ENCODE data around the gene GPR161. TPM values are rescaled to one million over a fixed set of nuclear protein-coding genes. Genes with fewer than 3 reads are reported as not detected.

GPR161 gene
- total RNA-seq, 1 experiment from 2014 or later = 6.0 TPM

DNA sequence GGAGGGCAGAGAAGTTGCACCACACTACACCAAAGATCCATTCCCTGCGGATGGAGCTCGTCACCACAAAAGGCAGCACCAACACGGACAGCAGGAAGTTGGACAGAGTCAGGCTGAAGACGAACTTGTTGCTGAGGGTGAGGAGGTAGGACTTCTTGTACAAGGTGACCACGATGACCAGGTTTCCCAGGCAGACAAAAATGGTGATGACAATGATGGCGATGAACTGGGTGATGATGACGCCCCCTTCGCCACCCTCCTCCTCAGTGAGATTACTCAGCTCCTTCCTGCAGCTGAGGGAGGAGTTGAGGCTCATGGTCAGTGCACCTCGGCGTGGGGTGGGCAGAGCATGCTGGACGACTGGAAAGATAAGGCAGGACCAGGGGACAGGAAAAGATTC, 32.2 kb downstream of the GPR161 start:
- CTCF ChIA-PET = no interaction called here

DNA sequence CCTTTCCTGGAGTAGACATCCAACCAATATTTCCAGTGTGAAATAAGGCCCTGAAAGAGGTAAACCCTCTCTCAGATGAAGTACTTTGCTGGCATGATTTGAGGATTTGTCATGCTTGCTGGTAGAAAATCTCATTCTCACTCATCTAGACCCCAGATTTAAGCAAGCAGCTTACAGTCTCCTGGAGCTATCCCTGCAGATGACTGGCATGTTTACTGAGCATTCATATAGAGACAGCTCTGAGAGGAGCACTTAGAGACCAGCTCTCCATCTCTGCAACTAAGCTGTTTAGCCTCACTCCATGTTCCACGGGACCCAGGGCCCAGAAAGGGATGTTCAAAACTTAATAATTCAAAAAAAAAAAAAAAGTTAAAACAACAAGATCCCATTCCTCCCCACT, 34.2 kb downstream of the GPR161 start:
- Histone ChIP-seq H4K20me1 (ENCODE audit: insufficient read depth) (no peaks in the 10 kb centered on the region), H3K27me3 (ENCODE audit: insufficient read depth, low read depth) (no peaks in the 10 kb centered on the region), H3K9me3 (ENCODE audit: insufficient read depth, low read depth) (no peaks in the 10 kb centered on the region), H3K4me1 (replicated peaks; ENCODE audit: insufficient read depth) (0 out of 2 replicates have a peak, but pooled peaks cover 5% of the 10 kb centered on the region), H3F3A (ENCODE audit: insufficient read depth, low read depth) (0 out of 2 replicates have a peak, but pooled peaks cover 7% of the 10 kb centered on the region), H3K9me2 (ENCODE audit: insufficient read depth) (no peaks in the 10 kb centered on the region), H3K27ac (no peak overlapping the region), H3K36me3 (ENCODE audit: low read depth) (no peaks in the 10 kb centered on the region), H2AFZ (no peak overlapping the region), H3K4me2 (no peak overlapping the region), H3K79me2 (ENCODE audit: low read depth) (no peaks in the 10 kb centered on the region), H3K4me3 (no peak overlapping the region)
- no peak for DNase-seq
- BruUV-seq (replicated peaks) = no TSS peak
- ChIA-PET CTCF (no interaction called here), POLR2A (ENCODE audit: unreplicated experiment) (interaction anchor here (0.6 kb wide), 1 partner anchor 11 kb away, joined by 6 read pairs; no protein-coding TSS in a partner anchor)
- no peak for TF ChIP-seq EZH2 (IDR thresholded peaks at IDR 0.05; ENCODE audit: low read depth)
- TF ChIP-seq, protein P1, sequence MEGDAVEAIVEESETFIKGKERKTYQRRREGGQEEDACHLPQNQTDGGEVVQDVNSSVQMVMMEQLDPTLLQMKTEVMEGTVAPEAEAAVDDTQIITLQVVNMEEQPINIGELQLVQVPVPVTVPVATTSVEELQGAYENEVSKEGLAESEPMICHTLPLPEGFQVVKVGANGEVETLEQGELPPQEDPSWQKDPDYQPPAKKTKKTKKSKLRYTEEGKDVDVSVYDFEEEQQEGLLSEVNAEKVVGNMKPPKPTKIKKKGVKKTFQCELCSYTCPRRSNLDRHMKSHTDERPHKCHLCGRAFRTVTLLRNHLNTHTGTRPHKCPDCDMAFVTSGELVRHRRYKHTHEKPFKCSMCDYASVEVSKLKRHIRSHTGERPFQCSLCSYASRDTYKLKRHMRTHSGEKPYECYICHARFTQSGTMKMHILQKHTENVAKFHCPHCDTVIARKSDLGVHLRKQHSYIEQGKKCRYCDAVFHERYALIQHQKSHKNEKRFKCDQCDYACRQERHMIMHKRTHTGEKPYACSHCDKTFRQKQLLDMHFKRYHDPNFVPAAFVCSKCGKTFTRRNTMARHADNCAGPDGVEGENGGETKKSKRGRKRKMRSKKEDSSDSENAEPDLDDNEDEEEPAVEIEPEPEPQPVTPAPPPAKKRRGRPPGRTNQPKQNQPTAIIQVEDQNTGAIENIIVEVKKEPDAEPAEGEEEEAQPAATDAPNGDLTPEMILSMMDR (conservative IDR thresholded peaks at IDR 0.05) = no peak
- intact Hi-C loops (cut with micrococcal nuclease; ENCODE audit: unreplicated experiment) = no loop called here

More for the DNA sequence above, 32.2 kb downstream of the GPR161 start:
- intact Hi-C loops (cut with micrococcal nuclease; ENCODE audit: unreplicated experiment) = no loop called here
- Histone ChIP-seq H4K20me1 (ENCODE audit: insufficient read depth) (no peaks in the 10 kb centered on the region), H3K79me2 (ENCODE audit: low read depth) (no peaks in the 10 kb centered on the region), H3K9me2 (ENCODE audit: insufficient read depth) (no peaks in the 10 kb centered on the region; the same call in 1 of the 2 replicates), H2AFZ (no peak overlapping the region), H3K27ac (no peak overlapping the region), H3F3A (ENCODE audit: insufficient read depth, low read depth) (no peaks in the 10 kb centered on the region), H3K4me1 (replicated peaks; ENCODE audit: insufficient read depth) (no peaks in the 10 kb centered on the region), H3K27me3 (ENCODE audit: insufficient read depth, low read depth) (no peaks in the 10 kb centered on the region), H3K4me3 (no peak overlapping the region), H3K4me2 (no peak overlapping the region), H3K9me3 (ENCODE audit: insufficient read depth, low read depth) (no peaks in the 10 kb centered on the region), H3K36me3 (ENCODE audit: low read depth) (no peaks in the 10 kb centered on the region)
- TF ChIP-seq EZH2 (IDR thresholded peaks at IDR 0.05; ENCODE audit: low read depth) = no peak
- TF ChIP-seq, protein P1 (conservative IDR thresholded peaks at IDR 0.05) = no peak
- POLR2A ChIA-PET (ENCODE audit: unreplicated experiment) = no interaction called here
- DNase-seq = no peak
- no TSS peak for BruUV-seq (replicated peaks)

DNA sequence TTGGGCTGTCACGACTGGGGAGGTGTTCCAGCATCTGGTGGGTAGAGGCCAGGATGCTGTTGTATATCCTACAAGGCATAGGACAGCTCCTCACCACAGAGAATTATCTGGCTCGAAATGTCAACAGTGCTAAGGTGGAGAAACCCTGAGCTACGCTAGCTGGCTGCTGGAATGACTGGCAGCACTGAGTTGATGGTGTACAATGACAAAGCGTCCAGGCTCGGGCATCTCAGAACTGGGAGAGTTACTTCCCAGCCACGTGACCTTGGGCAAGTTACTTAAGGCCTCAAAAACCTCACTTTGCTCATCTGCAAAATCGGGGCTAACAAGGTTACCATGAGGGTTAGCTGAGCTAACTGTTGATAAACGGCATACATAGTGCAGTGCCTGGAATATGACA, 35.4 kb downstream of the GPR161 start:
- Histone ChIP-seq H3K36me3 (ENCODE audit: low read depth) (no peaks in the 10 kb centered on the region), H3K4me1 (replicated peaks; ENCODE audit: insufficient read depth) (0 out of 2 replicates have a peak, but pooled peaks cover 5% of the 10 kb centered on the region), H3K79me2 (ENCODE audit: low read depth) (no peaks in the 10 kb centered on the region), H3K9me3 (ENCODE audit: insufficient read depth, low read depth) (no peaks in the 10 kb centered on the region), H2AFZ (no peak overlapping the region), H4K20me1 (ENCODE audit: insufficient read depth) (no peaks in the 10 kb centered on the region), H3K27me3 (ENCODE audit: insufficient read depth, low read depth) (no peaks in the 10 kb centered on the region), H3K4me3 (no peak overlapping the region), H3K27ac (no peak overlapping the region), H3K4me2 (no peak overlapping the region), H3K9me2 (ENCODE audit: insufficient read depth) (no peaks in the 10 kb centered on the region), H3F3A (ENCODE audit: insufficient read depth, low read depth) (0 out of 2 replicates have a peak, but pooled peaks cover 7% of the 10 kb centered on the region)
- ChIA-PET CTCF (interaction anchor here (1.1 kb wide), 1 partner anchor 16 kb away, joined by 5 read pairs; no protein-coding TSS in a partner anchor), POLR2A (ENCODE audit: unreplicated experiment) (no interaction called here)
- DNase-seq = no peak
- TF ChIP-seq EZH2 (IDR thresholded peaks at IDR 0.05; ENCODE audit: low read depth) = no peak
- TF ChIP-seq, protein P1 (conservative IDR thresholded peaks at IDR 0.05) = no peak
- no TSS peak for BruUV-seq (replicated peaks)
- intact Hi-C loops (cut with micrococcal nuclease; ENCODE audit: unreplicated experiment) = no loop called here

Data from PC-9 (cell line).